Activated CD4-positive, alpha-beta memory T cell treated with anti-CD3 and anti-CD28 coated beads for 36 hours (primary cell): ENCODE data around the gene PROSER3. TPM values are rescaled to one million over a fixed set of nuclear protein-coding genes. Genes with fewer than 3 reads are reported as not detected.

Experiments used
- CTCF ChIA-PET: fragments of 350-600 bp; sonication (Branson Sonifier 250); formaldehyde crosslinking; loops from one replicate; lab custom pipeline; 2021; ENCODE audit warnings: antibody characterized with exemption, inconsistent platforms; lab: Charles Lee
- POLR2A ChIA-PET: fragments of 350-600 bp; sonication (Branson Sonifier 250); formaldehyde crosslinking; loops from one replicate; lab custom pipeline; 2021; ENCODE audit warnings: antibody characterized with exemption; lab: Charles Lee
- DNase-seq: peaks from one replicate; pipeline ENCODE4 v3.0.0-alpha.2; 2020
- H3K27ac Mint-ChIP-seq: one replicate; pipeline ENCODE4 v1.8.0; 2021; ENCODE audit warnings: mixed read lengths
- H3K27me3 Mint-ChIP-seq: one replicate; pipeline ENCODE4 v1.8.0; 2021; ENCODE audit warnings: mixed read lengths
- H3K36me3 Mint-ChIP-seq: one replicate; pipeline ENCODE4 v1.8.0; 2021; ENCODE audit warnings: mixed read lengths
- H3K4me1 Mint-ChIP-seq: one replicate; pipeline ENCODE4 v1.8.0; 2021; ENCODE audit warnings: low read depth, mixed read lengths
- H3K4me3 Mint-ChIP-seq: one replicate; pipeline ENCODE4 v1.8.0; 2021; ENCODE audit warnings: mild to moderate bottlenecking, mixed read lengths
- H3K9me3 Mint-ChIP-seq: one replicate; pipeline ENCODE4 v1.8.0; 2021; ENCODE audit warnings: mixed read lengths
- intact Hi-C: fragments of 100-400 bp; cut with micrococcal nuclease; formaldehyde crosslinking; loops from one replicate; pipeline ENCODE4 v1.15.1; 2023
- total RNA-seq, 2 experiments: library from RNA; stranded (reverse); gene quantifications; one replicate each; pipeline ENCODE4 v1.2.3, GENCODE V29; 2021

PROSER3 gene
- 10 to 100 TPM; 38.4 to 40.0 TPM for total RNA-seq

- intact Hi-C loops = loop anchor here (1.0 kb wide), 5 partner anchors 10 to 64 kb away; partner anchors contain the start of genes ARHGAP33 and LIN37
- DNase-seq = peak; percentile 99
- Mint-ChIP-seq H3K4me3 (peak within 1 kb of the TSS; percentile 88), H3K9me3 (no peaks in the 10 kb centered on the region), H3K27me3 (no peaks in the 10 kb centered on the region), H3K4me1 (peaks cover 27% of the 10 kb centered on the region), H3K36me3 (peaks cover 26% of the 10 kb centered on the region), H3K27ac (peak within 1 kb of the TSS; percentile 91)
- ChIA-PET POLR2A (interaction anchor here (1.4 to 1.5 kb wide), 2 partner anchors 10 to 17 kb away, joined by 3 to 5 read pairs; partner anchors contain the start of gene LIN37), CTCF (interaction anchor here (0.6 to 1.0 kb wide), 3 partner anchors 10 to 173 kb away, joined by 3 to 4 read pairs (median 4); partner anchors contain the start of genes IGFLR1 and LIN37)
Measured at GRCh38 chr19:35757749-35758608, at the start of gene PROSER3. Gene PROSER3 (plus strand): TSS chr19:35758176. CDS start chr19:35758216, 40 bp downstream.

GRCh38 chr19:35708391-35708790 is 49.6 kb upstream of the PROSER3 start:
- CTCF ChIA-PET = interaction anchor here (3.5 kb wide), 1 partner anchor 14 kb away, joined by 16 read pairs; no protein-coding TSS in a partner anchor
- H3K4me3 Mint-ChIP-seq = no peak overlapping the region
- POLR2A ChIA-PET = no interaction called here
- peaks cover 6% of the 10 kb centered on the region for H3K36me3 Mint-ChIP-seq
- intact Hi-C loops = no loop called here
- H3K27ac Mint-ChIP-seq = peak overlapping the region; percentile 28
- peaks cover 42% of the 10 kb centered on the region for H3K4me1 Mint-ChIP-seq
- DNase-seq = no peak
- no peaks in the 10 kb centered on the region for H3K27me3 Mint-ChIP-seq
- no peaks in the 10 kb centered on the region for H3K9me3 Mint-ChIP-seq

- peak overlapping the region; percentile 54 for H3K4me3 Mint-ChIP-seq
- ChIA-PET POLR2A (interaction anchor here (0.6 to 7.3 kb wide), 9 partner anchors 9 to 190 kb away, joined by 3 to 96 read pairs (median 9); partner anchors contain the start of genes IGFLR1, LIN37, NFKBID and PSENEN), CTCF (interaction anchor here (1.1 to 7.0 kb wide), 4 partner anchors 13 to 32 kb away, joined by 3 to 197 read pairs (median 10); partner anchors contain the start of genes IGFLR1 and ZBTB32)
- peaks cover 32% of the 10 kb centered on the region for H3K36me3 Mint-ChIP-seq
- intact Hi-C loops = loop anchor here (1.0 to 10.0 kb wide), 5 partner anchors 9 to 504 kb away; partner anchors contain the start of genes OVOL3, POLR2I, TBCB and ZNF146
- peaks cover 49% of the 10 kb centered on the region for H3K4me1 Mint-ChIP-seq
- H3K27ac Mint-ChIP-seq = peak overlapping the region; percentile 99
- H3K27me3 Mint-ChIP-seq = no peaks in the 10 kb centered on the region
- H3K9me3 Mint-ChIP-seq = no peaks in the 10 kb centered on the region
- DNase-seq = peak; percentile 87
Measured at GRCh38 chr19:35710784-35711723, 46.9 kb upstream of the PROSER3 start.

- POLR2A ChIA-PET = interaction anchor here (0.6 to 7.3 kb wide), 11 partner anchors 10 to 188 kb away, joined by 3 to 96 read pairs (median 5); partner anchors contain the start of genes COX6B1, HAUS5, IGFLR1 and LIN37
- peaks cover 49% of the 10 kb centered on the region for H3K4me1 Mint-ChIP-seq
Measured at GRCh38 chr19:35712567-35713505, 45.1 kb upstream of the PROSER3 start.

GRCh38 chr19:35713506-35713850 is 44.5 kb upstream of the PROSER3 start:
- Mint-ChIP-seq H3K36me3 (peaks cover 43% of the 10 kb centered on the region), H3K27me3 (no peaks in the 10 kb centered on the region), H3K27ac (peak overlapping the region; percentile 99), H3K4me3 (peak overlapping the region; percentile 91), H3K4me1 (peaks cover 49% of the 10 kb centered on the region), H3K9me3 (no peaks in the 10 kb centered on the region)
- intact Hi-C loops = loop anchor here (1.0 to 10.0 kb wide), 7 partner anchors 44 to 501 kb away; partner anchors contain the start of genes ARHGAP33, HSPB6, NFKBID and OVOL3
- no peak for DNase-seq
- CTCF ChIA-PET = interaction anchor here (1.8 to 7.0 kb wide), 3 partner anchors 15 to 219 kb away, joined by 5 to 197 read pairs (median 5); partner anchors contain the start of genes COX6B1 and ZBTB32
- POLR2A ChIA-PET = interaction anchor here (0.6 to 7.3 kb wide), 9 partner anchors 11 to 101 kb away, joined by 3 to 96 read pairs (median 9); partner anchors contain the start of genes HAUS5, IGFLR1, LIN37 and PSENEN

More at GRCh38 chr19:35712567-35713505, 45.1 kb upstream of the PROSER3 start:
- Mint-ChIP-seq H3K9me3 (no peaks in the 10 kb centered on the region), H3K36me3 (peaks cover 42% of the 10 kb centered on the region), H3K27ac (peak overlapping the region; percentile 99), H3K4me3 (peak overlapping the region; percentile 91), H3K27me3 (no peaks in the 10 kb centered on the region)
- DNase-seq = peak; percentile 90
- intact Hi-C loops = loop anchor here (1.0 to 10.0 kb wide), 7 partner anchors 44 to 502 kb away; partner anchors contain the start of genes ARHGAP33, HSPB6, NFKBID and OVOL3
- CTCF ChIA-PET = interaction anchor here (1.8 to 7.0 kb wide), 5 partner anchors 15 to 219 kb away, joined by 5 to 197 read pairs (median 7); partner anchors contain the start of genes COX6B1, IGFLR1 and ZBTB32

GRCh38 chr19:35713904-35714495 is 44.0 kb upstream of the PROSER3 start:
- peaks cover 1% of the 10 kb centered on the region for H3K27me3 Mint-ChIP-seq
- H3K9me3 Mint-ChIP-seq = no peaks in the 10 kb centered on the region
- H3K4me1 Mint-ChIP-seq = peaks cover 51% of the 10 kb centered on the region
- H3K4me3 Mint-ChIP-seq = peak overlapping the region; percentile 91
- intact Hi-C loops = loop anchor here (1.0 to 10.0 kb wide), 7 partner anchors 43 to 502 kb away; partner anchors contain the start of genes ARHGAP33, HSPB6, NFKBID and OVOL3
- ChIA-PET CTCF (interaction anchor here (1.9 to 7.0 kb wide), 2 partner anchors 16 to 66 kb away, joined by 5 to 197 read pairs; partner anchors contain the start of genes COX6B1 and ZBTB32), POLR2A (interaction anchor here (1.3 to 7.3 kb wide), 5 partner anchors 12 to 101 kb away, joined by 3 to 96 read pairs (median 45); partner anchors contain the start of genes HAUS5, IGFLR1, PSENEN and U2AF1L4)
- H3K27ac Mint-ChIP-seq = peak overlapping the region; percentile 99
- DNase-seq = peak; percentile 16
- peaks cover 47% of the 10 kb centered on the region for H3K36me3 Mint-ChIP-seq

GRCh38 chr19:35714601-35715354 is 43.2 kb upstream of the PROSER3 start:
- Mint-ChIP-seq H3K4me1 (peaks cover 54% of the 10 kb centered on the region), H3K4me3 (peak overlapping the region; percentile 91), H3K27me3 (peaks cover 1% of the 10 kb centered on the region), H3K9me3 (no peaks in the 10 kb centered on the region), H3K27ac (peak overlapping the region; percentile 99), H3K36me3 (peaks cover 52% of the 10 kb centered on the region)
- peak; percentile 64 for DNase-seq
- CTCF ChIA-PET = interaction anchor here (1.7 to 7.0 kb wide), 3 partner anchors 17 to 67 kb away, joined by 4 to 197 read pairs (median 5); partner anchors contain the start of genes COX6B1, LIN37 and ZBTB32
- POLR2A ChIA-PET = interaction anchor here (4.3 to 7.3 kb wide), 3 partner anchors 12 to 29 kb away, joined by 45 to 96 read pairs (median 64); partner anchors contain the start of genes IGFLR1, PSENEN and U2AF1L4
- intact Hi-C loops = loop anchor here (5.0 to 10.0 kb wide), 3 partner anchors 400 to 502 kb away; partner anchors contain the start of genes OVOL3, POLR2I, TBCB and ZNF146

- peak overlapping the region; percentile 91 for H3K4me3 Mint-ChIP-seq
- ChIA-PET CTCF (interaction anchor here (1.5 to 7.0 kb wide), 3 partner anchors 17 to 216 kb away, joined by 4 to 197 read pairs (median 4); partner anchors contain the start of genes LIN37 and ZBTB32), POLR2A (interaction anchor here (6.3 to 7.3 kb wide), 2 partner anchors 13 to 18 kb away, joined by 64 to 96 read pairs; no protein-coding TSS in a partner anchor)
- H3K9me3 Mint-ChIP-seq = no peaks in the 10 kb centered on the region
- H3K27me3 Mint-ChIP-seq = peaks cover 1% of the 10 kb centered on the region
- peak overlapping the region; percentile 99 for H3K27ac Mint-ChIP-seq
- intact Hi-C loops = loop anchor here (10.0 kb wide), 2 partner anchors 399 to 499 kb away; partner anchors contain the start of genes OVOL3, POLR2I, TBCB and ZNF146
- peaks cover 51% of the 10 kb centered on the region for H3K4me1 Mint-ChIP-seq
- peak; percentile 22 for DNase-seq
- peaks cover 54% of the 10 kb centered on the region for H3K36me3 Mint-ChIP-seq
Measured at GRCh38 chr19:35715355-35715809, 42.6 kb upstream of the PROSER3 start.
